ENCODE data around the gene SNX25.

- TF ChIP-seq ESRRG (CRISPR knock-in tag; IDR thresholded peaks at IDR 0.05) (no peak), CREB5 (CRISPR knock-in tag; IDR thresholded peaks at IDR 0.05; ENCODE audit: low read depth) (no peak), ZFP30 (CRISPR knock-in tag; IDR thresholded peaks at IDR 0.05) (no peak), TOX (CRISPR knock-in tag; IDR thresholded peaks at IDR 0.05; ENCODE audit: borderline replicate concordance) (no peak), ZFP3 (CRISPR knock-in tag; IDR thresholded peaks at IDR 0.05) (no peak)
Measured at GRCh38 chr4:185225940-185226339, 16.5 kb downstream of the SNX25 start.
